Central memory CD8-positive, alpha-beta T cell (primary cell): ENCODE results near the gene TANGO6.

ENCODE experiments used
- ATAC-seq: fragments of 150-1000 bp; cut with Tn5 transposase; replicated peaks from 2 replicates; pipeline ENCODE4 v1.10.0; 2022; ENCODE audit warnings: mild to moderate bottlenecking, moderate FRiP score, moderate number of reproducible peaks; ENCODE audit not compliant: poor library complexity, severe bottlenecking; ENCODE audit errors: extremely low read depth
- DNase-seq, 2 donors: peaks; one replicate each; pipeline ENCODE4 v3.0.0; 2021; ENCODE audit warnings: low spot score in 2 of 2
- H3K27ac Mint-ChIP-seq: one replicate; pipeline ENCODE4 v1.8.0; 2022; ENCODE audit warnings: low read depth, mild to moderate bottlenecking, moderate library complexity, mixed read lengths
- H3K27me3 Mint-ChIP-seq: one replicate; pipeline ENCODE4 v1.8.0; 2022; ENCODE audit warnings: mixed read lengths
- H3K36me3 Mint-ChIP-seq: one replicate; pipeline ENCODE4 v1.8.0; 2022; ENCODE audit warnings: mild to moderate bottlenecking, moderate library complexity, mixed read lengths; ENCODE audit not compliant: insufficient read depth
- H3K4me1 Mint-ChIP-seq: one replicate; pipeline ENCODE4 v1.8.0; 2022; ENCODE audit warnings: mixed read lengths
- H3K4me3 Mint-ChIP-seq: one replicate; pipeline ENCODE4 v1.8.0; 2022; ENCODE audit warnings: mild to moderate bottlenecking, moderate library complexity, mixed read lengths
- H3K9me3 Mint-ChIP-seq: one replicate; pipeline ENCODE4 v1.8.0; 2022; ENCODE audit warnings: mixed read lengths

The TANGO6 gene

DNA sequence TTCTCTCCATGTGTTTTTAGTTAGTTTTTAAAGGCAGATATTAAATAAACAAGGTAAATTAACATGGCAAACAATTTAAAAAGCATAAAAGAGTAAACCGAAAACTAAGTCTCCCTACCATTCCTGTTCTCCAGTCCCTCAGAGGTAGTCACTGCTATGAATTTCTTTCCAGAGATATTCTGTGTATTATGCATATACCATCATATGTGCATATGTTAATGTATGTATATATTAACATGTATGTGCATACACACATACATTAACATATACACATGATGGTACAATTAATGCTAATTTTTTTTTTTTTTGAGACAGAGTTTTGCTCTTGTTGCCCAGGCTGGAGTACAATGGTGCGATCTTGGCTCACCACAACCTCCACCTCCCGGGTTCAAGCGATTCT is 32.5 kb downstream of the TANGO6 start:
- no peaks in the 10 kb centered on the region for H3K27me3 Mint-ChIP-seq
- H3K36me3 Mint-ChIP-seq: peaks cover 52% of the 10 kb centered on the region
- ATAC-seq (no peak), DNase-seq (no peak)
- H3K27ac Mint-ChIP-seq: no peak overlapping the region
- H3K9me3 Mint-ChIP-seq: no peaks in the 10 kb centered on the region
- H3K4me1 Mint-ChIP-seq: no peaks in the 10 kb centered on the region
- H3K4me3 Mint-ChIP-seq: no peak overlapping the region

DNA sequence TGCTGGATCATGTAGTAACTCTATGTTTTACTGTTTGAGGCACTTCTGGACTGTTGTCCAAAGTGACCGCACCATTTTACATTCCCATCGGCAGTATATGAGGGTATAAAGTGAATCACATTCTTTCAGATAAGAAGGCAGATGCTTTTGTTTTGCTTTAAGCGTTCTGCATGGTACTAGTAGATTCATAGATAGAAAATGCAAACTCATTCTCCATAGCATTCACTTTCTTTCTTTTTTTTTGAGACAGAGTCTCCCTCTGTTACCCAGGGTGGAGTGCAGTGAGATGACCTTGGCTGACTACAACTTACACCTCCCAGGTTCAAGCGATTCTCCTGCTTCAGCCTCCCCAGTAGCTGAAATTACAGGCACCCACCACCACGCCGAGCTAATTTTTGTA is 40.4 kb downstream of the TANGO6 start:
- ATAC-seq (no peak), DNase-seq (no peak)
- no peaks in the 10 kb centered on the region for H3K9me3 Mint-ChIP-seq
- no peak overlapping the region for H3K4me3 Mint-ChIP-seq
- H3K27ac Mint-ChIP-seq: no peak overlapping the region
- H3K27me3 Mint-ChIP-seq: no peaks in the 10 kb centered on the region
- H3K36me3 Mint-ChIP-seq: peaks cover 25% of the 10 kb centered on the region
- no peaks in the 10 kb centered on the region for H3K4me1 Mint-ChIP-seq

DNA sequence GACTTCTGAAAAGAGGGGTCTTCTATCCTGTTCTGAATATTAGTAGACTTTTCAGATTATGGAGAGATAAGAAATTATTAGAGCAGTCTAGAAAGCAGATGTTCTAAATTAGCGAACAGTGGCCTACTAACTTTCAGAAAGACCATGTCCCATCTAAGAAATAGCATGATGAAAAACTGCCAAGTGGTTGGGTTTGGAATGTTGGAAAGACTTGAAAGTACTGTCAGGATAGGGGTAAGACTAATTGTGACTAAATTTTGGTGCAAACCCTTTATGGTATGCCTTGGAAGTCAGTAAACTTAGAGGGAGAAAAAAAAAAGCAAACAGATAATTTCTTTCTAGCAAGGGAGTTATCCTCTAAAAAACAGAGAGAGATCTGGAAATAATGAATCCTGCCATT is 41.1 kb downstream of the TANGO6 start:
- DNase-seq (no peak), ATAC-seq (no peak)
- Mint-ChIP-seq H3K4me1 (no peaks in the 10 kb centered on the region), H3K4me3 (no peak overlapping the region), H3K27me3 (no peaks in the 10 kb centered on the region), H3K27ac (no peak overlapping the region), H3K36me3 (peaks cover 25% of the 10 kb centered on the region), H3K9me3 (no peaks in the 10 kb centered on the region)

DNA sequence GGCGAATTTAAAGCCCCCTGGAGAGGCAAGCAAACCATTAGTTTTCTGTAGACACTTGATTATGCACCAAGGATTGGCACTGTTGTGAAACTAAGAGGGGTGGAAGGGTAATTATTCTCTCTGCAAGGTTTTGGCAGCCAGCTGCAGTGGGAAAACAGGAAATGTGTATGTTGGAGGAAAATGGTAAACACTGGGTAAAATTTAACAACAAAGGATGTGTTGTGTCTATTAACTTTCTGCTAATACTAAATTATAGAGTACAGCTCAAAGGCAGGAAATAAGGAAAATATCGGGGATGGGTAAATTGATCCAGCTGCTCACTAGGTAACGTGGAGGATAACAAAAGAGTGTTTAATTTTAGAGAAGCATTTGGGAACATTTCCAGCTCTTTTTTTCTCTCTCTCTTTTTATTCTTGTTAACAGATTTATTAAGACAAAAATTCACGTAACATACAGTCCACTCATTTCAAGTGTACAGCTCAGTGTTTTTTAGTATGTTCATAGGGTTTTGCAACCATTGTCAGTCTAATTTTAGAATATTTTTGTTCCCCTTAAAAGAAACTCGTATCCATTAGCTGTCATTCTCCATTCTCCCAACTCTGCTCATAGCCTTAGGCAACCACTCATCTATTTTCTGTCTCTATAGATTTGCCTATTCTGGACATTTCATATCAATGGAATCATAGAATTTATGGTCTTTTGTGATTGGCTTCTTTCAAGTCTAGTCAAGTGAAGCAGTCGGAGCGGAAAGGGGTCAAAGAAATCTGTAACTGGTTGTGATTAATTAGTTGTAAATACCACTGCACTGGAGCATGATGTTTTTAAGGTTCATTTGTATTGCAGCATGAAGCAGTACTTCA is 41.8 kb downstream of the TANGO6 start:
- Mint-ChIP-seq H3K9me3 (no peaks in the 10 kb centered on the region), H3K27me3 (no peaks in the 10 kb centered on the region), H3K36me3 (peaks cover 19% of the 10 kb centered on the region), H3K4me1 (no peaks in the 10 kb centered on the region), H3K27ac (no peak overlapping the region), H3K4me3 (no peak overlapping the region)
- no peak for DNase-seq
- ATAC-seq: no peak

DNA sequence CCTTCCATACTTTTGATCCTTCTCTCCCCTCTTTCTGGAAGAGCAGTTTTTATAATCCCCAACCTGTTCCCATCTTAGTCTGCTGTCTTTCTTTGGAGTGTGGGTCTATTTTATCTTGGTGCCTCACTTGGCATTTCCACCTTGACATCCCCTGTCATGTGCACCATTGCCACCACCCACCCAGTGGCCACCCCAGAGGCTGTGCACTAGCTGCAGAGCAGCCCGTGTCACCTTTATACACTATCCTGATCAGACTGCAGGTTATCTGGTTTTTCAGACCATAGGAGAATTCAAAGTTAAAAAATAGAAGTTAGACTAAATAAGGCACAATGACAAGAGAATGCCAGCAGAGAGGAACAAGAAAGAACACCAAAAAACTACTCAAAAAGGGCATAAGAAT is 43.8 kb downstream of the TANGO6 start:
- H3K36me3 Mint-ChIP-seq: peaks cover 9% of the 10 kb centered on the region
- no peaks in the 10 kb centered on the region for H3K27me3 Mint-ChIP-seq
- DNase-seq (no peak), ATAC-seq (no peak)
- H3K4me1 Mint-ChIP-seq: no peaks in the 10 kb centered on the region
- no peaks in the 10 kb centered on the region for H3K9me3 Mint-ChIP-seq
- no peak overlapping the region for H3K4me3 Mint-ChIP-seq
- no peak overlapping the region for H3K27ac Mint-ChIP-seq

DNA sequence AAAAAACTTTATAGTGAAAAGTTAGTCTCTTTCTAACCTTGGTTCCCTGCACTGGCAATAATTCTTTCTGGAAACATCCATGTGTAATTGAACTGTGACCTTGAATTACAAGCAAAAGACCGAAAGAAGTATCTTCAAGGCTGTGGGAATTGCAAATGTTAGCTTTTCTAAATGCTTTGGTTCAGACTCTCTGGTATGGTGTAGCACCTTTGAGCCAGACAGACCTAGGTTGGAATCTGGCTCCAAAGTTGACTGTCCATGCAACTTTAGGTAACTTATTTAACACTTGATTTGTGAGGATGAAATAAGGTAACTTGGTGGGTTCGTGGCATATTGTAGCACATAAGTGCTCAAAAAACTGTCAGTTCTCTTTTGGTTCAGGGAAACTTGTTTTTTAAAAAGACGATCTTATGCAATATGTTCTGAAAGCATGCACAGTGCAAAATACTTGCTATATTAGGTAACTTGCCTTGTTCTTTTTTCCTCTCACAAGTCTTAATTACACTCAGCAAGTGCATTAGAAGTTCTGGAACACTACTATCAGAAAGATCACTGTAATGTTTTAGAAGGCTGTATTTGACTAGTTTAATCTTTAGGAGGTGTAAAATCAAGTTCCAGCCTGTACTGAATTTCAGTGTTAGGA is 46.3 kb downstream of the TANGO6 start:
- Mint-ChIP-seq H3K4me1 (no peaks in the 10 kb centered on the region), H3K9me3 (no peaks in the 10 kb centered on the region), H3K36me3 (peaks cover 4% of the 10 kb centered on the region), H3K27ac (no peak overlapping the region), H3K27me3 (no peaks in the 10 kb centered on the region), H3K4me3 (no peak overlapping the region)
- DNase-seq (no peak), ATAC-seq (no peak)

DNA sequence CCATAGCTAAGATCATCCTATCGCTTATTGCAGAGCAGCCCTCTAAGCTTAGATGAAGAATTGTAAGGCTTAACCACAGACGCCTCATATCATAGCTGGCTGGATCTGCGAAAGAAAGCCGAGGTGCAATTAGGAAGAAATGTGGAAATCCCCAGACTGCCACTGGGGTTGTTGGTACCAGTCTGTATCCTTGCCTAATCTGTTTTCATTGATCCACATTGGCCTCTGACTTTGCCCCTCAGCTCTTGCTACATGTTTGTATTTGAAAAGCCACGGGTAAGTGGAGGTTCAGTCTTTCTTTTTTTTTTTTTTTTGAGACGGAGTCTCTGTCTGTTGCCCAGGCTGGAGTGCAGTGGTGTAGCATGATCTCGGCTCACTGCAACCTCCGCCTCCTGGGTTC is 48.9 kb downstream of the TANGO6 start:
- ATAC-seq: no peak

DNA sequence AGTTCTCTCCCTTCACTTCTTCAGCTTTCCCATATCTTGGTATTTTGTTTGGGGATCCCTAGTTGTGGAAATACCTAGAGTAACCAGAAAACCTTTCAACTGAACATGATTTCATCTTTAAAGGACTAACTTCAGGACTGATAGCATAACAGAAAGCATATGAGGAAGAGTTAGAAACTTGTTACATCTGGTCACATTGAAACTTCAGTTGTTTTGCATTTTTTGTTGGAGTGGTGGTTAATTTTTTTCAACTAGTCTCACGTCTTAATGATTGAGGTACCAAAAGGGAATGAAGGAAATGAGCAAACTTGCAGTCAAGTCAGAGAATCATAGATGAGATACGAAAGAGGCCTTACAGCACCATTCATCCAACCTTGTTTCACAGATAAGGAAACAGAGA is 49.6 kb downstream of the TANGO6 start:
- no peak overlapping the region for H3K4me3 Mint-ChIP-seq
- no peak overlapping the region for H3K27ac Mint-ChIP-seq
- H3K9me3 Mint-ChIP-seq: no peaks in the 10 kb centered on the region
- no peak for ATAC-seq
- no peaks in the 10 kb centered on the region for H3K27me3 Mint-ChIP-seq
- no peaks in the 10 kb centered on the region for H3K36me3 Mint-ChIP-seq
- no peaks in the 10 kb centered on the region for H3K4me1 Mint-ChIP-seq
- no peak for DNase-seq

More for the DNA sequence above, 48.9 kb downstream of the TANGO6 start:
- Mint-ChIP-seq H3K27me3 (no peaks in the 10 kb centered on the region), H3K4me1 (no peaks in the 10 kb centered on the region), H3K4me3 (no peak overlapping the region), H3K36me3 (no peaks in the 10 kb centered on the region), H3K9me3 (no peaks in the 10 kb centered on the region), H3K27ac (no peak overlapping the region)
- DNase-seq: no peak

DNA sequence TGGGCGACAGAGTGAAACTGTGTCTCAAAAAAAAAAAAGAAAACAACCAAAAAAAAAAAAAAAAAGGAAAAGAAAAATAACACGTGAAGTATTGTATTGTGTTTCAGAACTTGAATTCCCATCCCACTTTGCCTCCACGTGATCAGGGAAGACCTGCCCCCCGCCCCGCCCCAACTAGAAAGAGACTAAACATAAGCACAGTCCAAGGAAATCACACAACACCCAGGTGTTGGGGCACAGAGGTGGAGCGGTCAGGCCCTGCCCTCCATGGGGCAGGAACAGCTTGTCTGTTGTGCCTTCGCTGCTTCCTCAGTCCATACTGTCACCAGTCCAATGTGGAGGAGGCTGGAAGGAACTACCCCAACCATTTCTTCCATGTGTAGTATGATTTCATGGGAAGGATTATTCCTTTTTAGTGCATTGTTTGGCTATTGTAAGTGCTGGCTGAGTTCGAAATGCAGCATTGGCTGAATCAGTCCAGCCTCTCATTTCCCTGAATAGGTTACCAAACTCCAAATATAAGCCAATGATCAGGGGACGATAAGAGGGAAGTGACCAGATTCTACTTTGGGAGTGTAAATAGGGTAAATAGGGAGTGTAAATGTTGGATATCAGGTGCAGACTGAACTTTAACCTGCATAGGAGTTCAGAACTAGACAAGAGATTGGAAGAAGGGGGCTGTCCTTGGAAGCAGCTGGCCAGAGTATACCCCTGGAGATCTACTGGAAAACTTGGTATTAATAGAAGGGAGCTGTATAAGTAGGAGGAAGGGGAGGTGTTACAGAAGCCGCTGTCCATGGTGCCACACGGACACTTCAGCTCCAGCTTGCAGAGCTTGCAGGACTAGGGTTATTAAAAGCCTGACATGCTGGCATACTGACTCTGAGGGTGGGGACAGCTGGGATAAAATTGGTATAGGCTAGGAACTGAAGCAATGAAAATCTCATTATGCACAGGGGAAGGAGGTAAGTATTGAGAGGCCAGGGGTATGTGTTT is 50.7 kb downstream of the TANGO6 start:
- DNase-seq (no peak), ATAC-seq (no peak)
- Mint-ChIP-seq H3K4me1 (no peaks in the 10 kb centered on the region), H3K4me3 (no peak overlapping the region), H3K36me3 (no peaks in the 10 kb centered on the region), H3K27me3 (no peaks in the 10 kb centered on the region), H3K9me3 (no peaks in the 10 kb centered on the region), H3K27ac (no peak overlapping the region)

DNA sequence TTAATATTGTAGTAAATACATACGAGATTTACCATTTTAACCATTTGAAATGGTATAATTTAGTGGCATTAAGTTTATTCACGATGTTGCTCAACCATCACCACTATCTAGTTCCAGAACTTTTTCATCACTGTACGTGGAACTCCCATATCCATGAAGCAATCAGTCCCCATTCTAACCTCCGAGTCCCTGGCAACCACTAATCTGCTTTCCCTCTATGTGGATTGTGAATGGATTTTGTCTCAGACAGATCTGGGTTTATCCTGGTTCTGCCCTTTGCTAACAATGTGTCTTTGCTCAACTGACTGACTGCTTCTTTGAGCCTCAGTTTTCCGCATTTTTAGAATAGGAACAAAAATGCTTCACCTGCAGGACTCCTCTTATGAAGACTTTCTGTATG is 51.4 kb downstream of the TANGO6 start:
- Mint-ChIP-seq H3K36me3 (no peaks in the 10 kb centered on the region), H3K4me3 (no peak overlapping the region), H3K27ac (no peak overlapping the region), H3K9me3 (no peaks in the 10 kb centered on the region), H3K4me1 (no peaks in the 10 kb centered on the region), H3K27me3 (no peaks in the 10 kb centered on the region)
- no peak for ATAC-seq
- no peak for DNase-seq

DNA sequence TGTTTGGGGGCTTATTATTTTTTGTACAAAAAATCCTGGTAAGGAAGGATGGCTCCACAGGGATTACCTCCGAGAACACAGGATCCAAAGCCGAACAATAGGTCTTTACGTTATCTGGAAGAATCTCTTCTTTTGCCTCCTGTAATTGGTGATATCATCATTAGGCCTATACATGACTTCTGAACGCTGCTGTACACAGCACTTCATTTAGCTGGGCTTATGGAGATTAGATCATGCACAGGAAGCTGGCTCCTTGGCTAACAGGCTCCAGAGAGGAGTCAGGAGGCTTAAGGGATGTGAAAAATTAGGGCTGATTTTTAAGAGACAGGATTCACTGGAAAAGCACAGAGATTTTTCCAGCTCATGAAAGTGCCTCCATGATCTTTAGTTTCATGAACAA is 54.7 kb downstream of the TANGO6 start:
- peaks cover 7% of the 10 kb centered on the region for H3K36me3 Mint-ChIP-seq

DNA sequence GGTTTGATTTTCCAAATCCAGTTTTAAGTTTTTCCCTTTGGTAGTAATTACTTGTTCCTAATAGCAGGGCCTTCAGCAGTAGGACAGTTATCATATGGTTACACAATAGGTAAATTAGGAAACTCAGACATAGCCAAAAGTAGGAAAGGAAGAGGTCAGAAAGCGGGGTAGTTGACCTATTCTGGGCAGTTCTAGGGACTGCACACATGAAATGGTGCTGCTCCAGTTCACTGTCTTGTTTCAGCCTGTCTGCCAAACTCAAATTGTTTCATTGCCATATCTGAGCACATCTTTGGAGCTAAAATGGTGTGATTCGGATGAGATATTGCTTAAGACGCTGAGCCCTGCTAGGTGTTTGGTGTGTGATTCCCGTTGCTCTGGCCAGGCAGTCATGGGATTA is 56.7 kb downstream of the TANGO6 start:
- Mint-ChIP-seq H3K9me3 (no peaks in the 10 kb centered on the region), H3K27ac (no peak overlapping the region), H3K4me3 (no peak overlapping the region), H3K27me3 (no peaks in the 10 kb centered on the region), H3K4me1 (no peaks in the 10 kb centered on the region), H3K36me3 (peaks cover 10% of the 10 kb centered on the region)
- DNase-seq (no peak), ATAC-seq (no peak)

More for the DNA sequence above, 54.7 kb downstream of the TANGO6 start:
- no peak for DNase-seq
- Mint-ChIP-seq H3K27ac (no peak overlapping the region), H3K9me3 (no peaks in the 10 kb centered on the region), H3K4me1 (no peaks in the 10 kb centered on the region), H3K4me3 (no peak overlapping the region), H3K27me3 (no peaks in the 10 kb centered on the region)
- ATAC-seq: no peak
